ENCODE data around the gene SEMA4A.
"Not testable (repeated sequence)": the region's sequence is repeated elsewhere in the genome, so short reads cannot be mapped to it uniquely, and the experiment has no call there.

Gene SEMA4A

GRCh38 chr1:156119503-156120209 lies 33.7 kb upstream of the SEMA4A start:
- DNase-seq (ENCODE audit: low read depth in 3 of 3) = no peak

- DNase-seq (ENCODE audit: low read depth in 3 of 3) = no peak
Observed at GRCh38 chr1:156120318-156120717, 33.1 kb upstream of the SEMA4A start.

- not testable (repeated sequence) for DNase-seq (ENCODE audit: low read depth in 3 of 3)
Observed at GRCh38 chr1:156121005-156121404, 32.4 kb upstream of the SEMA4A start.

GRCh38 chr1:156121457-156121856 lies 31.9 kb upstream of the SEMA4A start:
- DNase-seq (ENCODE audit: low read depth in 3 of 3) = no peak

- no peak for DNase-seq (ENCODE audit: low read depth in 3 of 3)
Observed at GRCh38 chr1:156122086-156122485, 31.3 kb upstream of the SEMA4A start.

DNA sequence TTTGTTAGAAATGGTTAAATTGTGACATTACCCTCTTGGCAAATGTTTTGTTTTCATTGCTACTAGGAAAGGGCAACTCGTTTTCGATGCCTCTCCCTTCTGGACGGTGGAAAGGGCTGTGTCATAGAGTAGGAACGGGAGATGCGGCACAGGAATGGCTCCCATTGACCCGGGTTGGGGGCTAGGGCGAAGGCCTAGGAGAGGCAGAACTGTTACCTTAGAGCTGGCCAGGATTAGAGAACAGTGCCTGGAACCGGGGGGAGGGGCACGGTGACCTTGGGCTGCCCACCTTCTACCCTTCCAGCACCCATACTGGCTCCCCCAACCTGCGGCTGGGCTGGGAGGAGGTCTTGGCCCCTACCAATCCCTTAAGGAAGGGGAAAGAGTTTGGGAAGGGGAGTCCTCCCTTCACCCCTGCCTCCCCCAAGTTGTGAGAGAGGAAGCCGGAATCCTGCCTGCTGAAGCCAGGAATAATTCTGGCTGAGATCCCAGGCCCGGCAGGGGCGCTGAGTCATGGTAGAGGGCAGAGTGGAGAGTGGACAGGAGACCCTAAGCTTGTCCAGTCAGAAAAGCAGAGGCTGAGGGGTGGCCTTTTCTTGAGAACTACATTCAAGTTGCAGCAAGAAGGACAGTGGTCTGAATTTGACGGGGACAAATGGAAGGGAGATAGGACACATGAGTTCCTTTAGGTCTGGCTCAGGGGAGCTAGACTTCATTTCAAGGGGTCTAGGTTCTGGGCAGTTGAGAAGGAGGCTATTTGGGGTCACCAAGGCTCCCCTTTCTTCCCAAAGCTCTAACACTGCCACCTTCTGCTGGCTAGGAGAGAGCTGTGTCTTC lies 30.6 kb upstream of the SEMA4A start:
- DNase-seq (ENCODE audit: low read depth in 3 of 3) = no peak

DNA sequence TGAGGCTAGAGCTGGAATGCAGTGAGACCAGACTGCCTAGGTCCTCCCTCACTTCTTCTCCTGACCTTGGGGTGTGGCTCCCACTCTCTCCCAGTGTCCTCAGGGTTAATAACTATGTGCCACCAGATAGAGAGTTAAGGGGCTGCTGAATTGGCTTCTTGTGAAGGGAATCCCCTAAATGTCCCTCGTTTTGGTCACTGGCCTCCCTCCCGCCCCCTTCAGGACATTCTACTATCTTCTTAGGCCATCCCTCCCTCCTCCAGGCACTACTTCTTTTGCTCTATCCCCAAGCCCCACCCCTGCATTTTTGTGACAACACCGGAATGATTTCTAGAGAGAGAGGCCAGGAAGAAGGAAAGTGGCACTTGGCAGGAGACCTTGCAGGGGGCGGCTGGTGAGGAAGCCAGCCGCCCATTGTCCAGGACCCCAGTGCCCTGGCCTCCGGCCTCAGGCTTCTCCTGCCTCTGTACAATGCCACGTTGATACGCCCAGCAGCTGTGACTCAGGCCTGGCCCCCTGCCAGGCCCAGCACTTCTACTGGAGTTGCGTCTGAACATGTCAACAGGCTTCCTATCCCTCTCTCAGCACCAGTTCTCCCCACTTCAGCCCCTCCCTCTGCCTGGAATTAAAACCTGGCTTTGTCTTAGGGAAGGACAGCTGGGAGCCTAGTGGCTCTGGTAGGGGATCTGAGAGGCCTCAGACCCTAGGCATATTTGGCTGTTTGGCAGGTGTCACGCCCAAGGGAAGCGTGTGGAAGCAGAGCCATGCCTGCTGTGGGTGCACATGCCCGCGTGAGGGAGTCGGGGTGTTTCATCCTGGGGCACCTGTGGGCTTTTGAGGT lies 29.8 kb upstream of the SEMA4A start:
- DNase-seq (ENCODE audit: low read depth in 3 of 3) = peak in 1 of 3 experiments; percentile 51

DNA sequence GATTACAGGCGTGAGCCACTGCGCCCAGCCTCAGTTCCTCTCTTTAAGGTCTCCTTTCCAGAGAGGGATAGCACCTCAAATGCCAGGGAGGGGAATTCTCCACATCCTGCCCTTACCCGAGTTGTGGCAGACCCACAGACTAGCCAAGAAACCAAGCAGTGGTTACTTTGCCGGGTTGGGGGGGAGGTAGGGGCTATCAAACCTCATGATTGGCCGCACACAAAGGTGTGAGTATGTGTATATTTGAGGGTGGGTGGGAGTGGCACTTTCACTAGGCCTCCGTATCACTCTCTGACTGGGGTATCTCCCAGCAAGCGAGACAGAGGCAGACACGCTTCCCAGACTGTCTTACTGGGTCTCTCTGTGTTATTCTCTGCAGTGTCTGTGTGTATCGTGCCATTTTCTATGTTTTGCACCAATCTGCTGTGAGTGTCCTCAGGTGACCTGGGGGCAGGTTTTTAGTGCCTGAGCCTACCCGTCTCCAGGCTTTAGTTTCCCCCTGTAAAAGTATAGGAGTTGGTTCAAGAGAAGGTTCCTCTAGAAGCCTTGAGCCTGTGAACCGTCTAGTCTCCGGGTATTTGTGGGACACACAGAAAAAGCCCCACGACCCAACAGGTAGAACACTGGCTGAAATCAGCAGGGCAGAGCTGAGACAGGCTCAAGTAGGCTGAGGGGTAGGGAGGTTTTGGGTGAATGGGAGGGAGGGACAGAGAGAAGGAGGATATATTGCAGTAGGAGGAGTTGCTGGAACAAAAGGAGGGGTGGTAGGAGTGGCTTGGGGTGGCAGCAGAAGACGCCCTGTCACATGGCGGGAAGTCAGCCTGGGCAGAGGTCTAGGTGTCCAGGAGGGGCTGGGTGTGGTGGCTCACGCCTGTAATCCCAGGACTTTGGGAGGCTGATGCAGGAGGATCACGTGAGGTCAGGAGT lies 28.6 kb upstream of the SEMA4A start:
- no peak for DNase-seq (ENCODE audit: low read depth in 3 of 3)

GRCh38 chr1:156125544-156125943 lies 27.8 kb upstream of the SEMA4A start:
- not testable (repeated sequence) for DNase-seq (ENCODE audit: low read depth in 3 of 3)

GRCh38 chr1:156126043-156126629 lies 27.2 kb upstream of the SEMA4A start:
- DNase-seq (ENCODE audit: low read depth in 3 of 3) = no peak

GRCh38 chr1:156126630-156127534 lies 26.5 kb upstream of the SEMA4A start:
- peak in 2 of 3 experiments; percentile 55 to 63 for DNase-seq (ENCODE audit: low read depth in 3 of 3)

- no peak for DNase-seq (ENCODE audit: low read depth in 3 of 3)
Observed at GRCh38 chr1:156128308-156128653, 25.1 kb upstream of the SEMA4A start.

DNA sequence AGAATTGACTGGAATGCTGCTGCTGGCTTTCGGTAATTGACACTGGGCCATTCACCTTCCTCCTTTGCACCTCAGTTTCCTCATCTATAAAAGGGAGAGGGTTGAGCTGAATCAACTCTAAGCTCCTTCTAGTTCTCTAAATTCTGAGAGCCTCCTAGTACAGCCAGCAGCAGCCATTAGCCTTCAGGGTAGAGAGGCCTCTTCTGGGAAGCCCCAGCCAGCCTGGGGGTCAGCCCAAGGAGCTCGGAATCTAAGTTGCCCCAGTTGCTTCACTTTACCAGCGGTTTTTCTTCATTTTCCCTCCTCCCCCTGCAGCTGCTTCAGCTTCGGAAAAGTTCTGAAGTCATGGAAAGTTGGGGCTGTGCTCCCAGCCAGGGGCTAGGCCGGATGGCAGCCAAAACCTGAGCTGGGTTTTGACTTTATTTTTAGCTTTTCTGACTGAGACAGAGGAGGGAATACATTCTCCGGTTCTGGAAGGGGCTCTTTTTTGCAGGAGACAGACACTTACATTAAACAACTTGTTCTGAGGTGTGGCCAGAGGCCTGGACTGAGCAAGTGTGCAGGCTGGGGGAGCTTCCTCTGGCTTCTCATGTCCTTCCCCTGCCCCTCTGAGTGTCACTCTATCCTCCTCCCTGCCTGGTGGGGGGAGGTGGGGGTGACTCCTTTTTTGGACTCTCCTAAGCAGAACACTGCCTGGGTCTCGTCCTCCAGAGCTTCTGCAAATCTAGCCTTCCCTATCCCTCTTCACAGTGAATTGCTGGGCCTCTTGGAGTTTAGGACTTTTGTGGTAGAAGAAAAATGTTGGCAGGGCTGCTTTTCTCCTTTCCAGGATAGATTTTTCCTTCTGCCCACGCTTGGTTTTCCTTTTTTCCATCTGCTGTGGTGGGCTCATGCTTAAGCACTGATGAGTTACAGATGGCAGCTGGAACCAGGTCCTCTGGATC lies 24.5 kb upstream of the SEMA4A start:
- no peak for DNase-seq (ENCODE audit: low read depth in 3 of 3)

DNA sequence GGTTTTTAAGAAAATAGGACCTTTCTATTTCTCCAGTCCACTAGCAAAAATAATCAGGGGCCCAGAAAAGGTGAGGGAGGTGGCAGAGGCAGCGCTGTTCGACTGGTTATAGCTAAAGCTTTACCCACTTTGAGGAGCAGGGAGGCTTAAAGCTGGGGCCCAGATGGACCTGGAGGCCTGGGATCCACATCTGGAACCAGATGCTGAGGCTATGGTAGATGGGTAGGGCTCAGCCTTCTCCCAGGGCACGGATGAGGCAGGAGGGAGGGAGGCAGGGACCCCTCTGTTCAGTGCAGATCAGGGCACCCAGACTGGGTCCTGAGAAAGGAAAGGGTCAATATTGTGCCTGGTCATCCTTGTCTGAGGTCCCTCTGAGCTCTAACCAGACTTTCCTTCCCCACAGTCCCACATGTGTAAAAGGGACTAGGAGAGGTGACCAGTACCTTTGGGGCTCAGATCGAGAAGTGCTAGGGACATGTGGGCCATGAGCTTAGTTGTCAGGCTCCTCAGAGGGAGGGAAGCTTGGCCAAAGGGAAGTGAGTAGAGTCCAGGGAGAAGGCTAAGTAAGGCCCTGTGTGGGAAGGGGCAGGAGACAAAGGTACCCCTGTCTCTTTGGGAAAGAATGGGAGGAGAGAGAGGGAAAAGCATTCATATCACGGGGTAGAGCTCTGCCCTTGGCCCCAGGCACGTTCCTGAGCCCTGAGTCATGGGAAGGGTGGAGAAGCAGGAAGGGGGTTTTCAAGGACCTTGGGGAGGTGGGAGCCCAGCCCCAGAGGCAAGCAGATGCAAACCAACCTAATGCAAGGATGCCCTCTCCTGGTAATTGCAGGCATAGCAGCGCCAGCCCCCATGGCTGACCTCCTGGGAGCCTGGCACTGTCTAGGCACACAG lies 23.5 kb upstream of the SEMA4A start:
- DNase-seq (ENCODE audit: low read depth in 3 of 3) = peak; percentile 64 to 68 (median 65)

- no peak for DNase-seq (ENCODE audit: low read depth in 3 of 3)
Observed at GRCh38 chr1:156130578-156130942, 22.8 kb upstream of the SEMA4A start.

- DNase-seq (ENCODE audit: low read depth in 3 of 3) = no peak
Observed at GRCh38 chr1:156134716-156135435, 18.5 kb upstream of the SEMA4A start.
